ENCODE measurements around the gene CDH12. TPM values are rescaled to one million over a fixed set of nuclear protein-coding genes. Genes with fewer than 3 reads are reported as not detected.

Gene CDH12
- total RNA-seq, 1 experiment from 2014 or later: not detected

GRCh38 chr5:22835686-22836085 lies 17.5 kb downstream of the CDH12 start:
- H3K79me2 ChIP-seq (ENCODE audit: insufficient read depth, low read length): no peaks in the 10 kb centered on the region
- H3K4me2 ChIP-seq (ENCODE audit: insufficient read depth, insufficient read length, low read length): no peak overlapping the region
- no peaks in the 10 kb centered on the region for H3K36me3 Mint-ChIP-seq (ENCODE audit: insufficient read depth in 1 of 3, low read depth in 3 of 3)
- no peaks in the 10 kb centered on the region for H4K20me1 ChIP-seq (ENCODE audit: control insufficient read depth, insufficient read depth, insufficient read length)
- no peaks in the 10 kb centered on the region for H3K27me3 ChIP-seq (ENCODE audit: insufficient read depth, low read length)
- H3T11ph ChIP-seq (ENCODE audit: low read length): no peak overlapping the region
- H3K27ac Mint-ChIP-seq: no peak overlapping the region
- no peak overlapping the region for H4K8ac ChIP-seq (replicated peaks; ENCODE audit: insufficient read length, low read depth, low read length)
- H3K23ac ChIP-seq (ENCODE audit: insufficient read length, low read depth, low read length): no peak overlapping the region
- H3K27ac ChIP-seq (ENCODE audit: insufficient read length, low read depth, low read length): no peak overlapping the region
- 100% methylated on average over 1 of the region's 1 CpG for WGBS (ENCODE audit: extremely low coverage, insufficient read length, low lambda C conversion rate)
- TF ChIP-seq CTCF (conservative IDR thresholded peaks at IDR 0.05): no peak
- H2BK20ac ChIP-seq (ENCODE audit: low read depth, low read length, poor library complexity, severe bottlenecking): no peak overlapping the region
- no peaks in the 10 kb centered on the region for H3K9me3 ChIP-seq (ENCODE audit: control insufficient read depth, low read depth, low read length)
- H3K4me1 ChIP-seq (ENCODE audit: insufficient read depth, low read length): no peaks in the 10 kb centered on the region
- no peak overlapping the region for H2BK12ac ChIP-seq (ENCODE audit: insufficient read length, low read depth, low read length)
- no peak overlapping the region for H2AFZ ChIP-seq (ENCODE audit: low read length)
- no peaks in the 10 kb centered on the region for H3K23me2 ChIP-seq (ENCODE audit: insufficient read length, low read depth, low read length, poor library complexity, severe bottlenecking)
- no peaks in the 10 kb centered on the region for H3K79me1 ChIP-seq (ENCODE audit: insufficient read depth, low read depth, low read length, poor library complexity, severe bottlenecking)
- H3K4me3 Mint-ChIP-seq: no peak overlapping the region
- peaks cover 0 to 5% of the 10 kb centered on the region in 2 experiments; a peak in 2 of 4 replicates for H3K4me1 Mint-ChIP-seq
- no peak overlapping the region for H2AK5ac ChIP-seq (ENCODE audit: insufficient read length, low read length)
- no peak overlapping the region for H4K5ac ChIP-seq (ENCODE audit: insufficient read length, low read depth, low read length)
- H3K27me3 Mint-ChIP-seq (ENCODE audit: low read depth): no peaks in the 10 kb centered on the region
- no peak overlapping the region for H3K56ac ChIP-seq (ENCODE audit: insufficient read length, low read depth, low read length)
- no peaks in the 10 kb centered on the region for H3K9me3 Mint-ChIP-seq
- no peak overlapping the region for H4K91ac ChIP-seq (ENCODE audit: insufficient read length, low read depth, low read length)
- no peak overlapping the region for H3K18ac ChIP-seq (ENCODE audit: insufficient read length, low read depth, low read length)
- H3K4ac ChIP-seq (ENCODE audit: low read depth, low read length): no peak overlapping the region
- H3K9ac ChIP-seq (ENCODE audit: extremely low read depth, insufficient read length, low read length): no peak overlapping the region
- H2BK120ac ChIP-seq (ENCODE audit: low read depth, low read length, poor library complexity, severe bottlenecking): no peak overlapping the region
- H2BK5ac ChIP-seq (ENCODE audit: insufficient read length, low read length): no peak overlapping the region
- DNase-seq: no peak
- no peak overlapping the region for H3K14ac ChIP-seq (ENCODE audit: insufficient read depth, low read length)
- H2BK15ac ChIP-seq (ENCODE audit: low read depth, low read length): no peak overlapping the region
